Esophagus muscularis mucosa (tissue), 4 donors: ENCODE results near the gene MAGEF1. TPM values are rescaled to one million over a fixed set of nuclear protein-coding genes. Genes with fewer than 3 reads are reported as not detected.

Source experiments
- DNase-seq: peaks from one replicate; pipeline ENCODE4 v3.0.0-alpha.2; 2017; ENCODE audit errors: extremely low spot score
- H3K27ac ChIP-seq, 4 donors: fragments of 200-600 bp; sonication (generic); replicated peaks in 1 of 4; 1 replicate in 3 of 4; 2 replicates in 1 of 4; pipeline ENCODE4 v1.5.1; 2016 to 2019; ENCODE audit warnings: mild to moderate bottlenecking in 1 of 4
- H3K27me3 ChIP-seq, 4 donors: fragments of 200-600 bp; sonication (generic); one replicate each; pipeline versions ENCODE4 v1.5.1 to v1.6.0; 2016 to 2019
- H3K36me3 ChIP-seq, 4 donors: fragments of 200-600 bp; sonication (generic); one replicate each; pipeline ENCODE4 v1.5.1; 2016 to 2019
- H3K4me1 ChIP-seq, 4 donors: fragments of 200-600 bp; sonication (generic); one replicate each; pipeline ENCODE4 v1.5.1; 2016 to 2019
- H3K4me3 ChIP-seq, 4 donors: fragments of 200-600 bp; sonication (generic); 1 replicate in 2 of 4; 2 replicates in 2 of 4; pipeline ENCODE4 v1.5.1; 2016 to 2019; ENCODE audit warnings: mild to moderate bottlenecking in 4 of 4, moderate library complexity in 1 of 4
- H3K9me3 ChIP-seq, 4 donors: fragments of 200-600 bp; sonication (generic); 1 replicate in 3 of 4; 2 replicates in 1 of 4; pipeline ENCODE4 v1.5.1; 2016 to 2019
- CTCF ChIP-seq, 3 experiments: fragments of 200-600 bp in 2 of 3; fragments of 450-650 bp in 1 of 3; sonication (generic) in 2 of 3; IDR thresholded peaks; one replicate each; pipeline ENCODE4 v1.5.1; 2017 to 2019; ENCODE audit warnings: antibody characterized with exemption in 3 of 3, mild to moderate bottlenecking in 2 of 3, moderate library complexity in 1 of 3
- EP300 ChIP-seq: sonication (generic); formaldehyde crosslinking; IDR thresholded peaks from one replicate; pipeline ENCODE4 v1.6.1; 2017; ENCODE audit warnings: antibody characterized with exemption
- POLR2A ChIP-seq: fragments of 450-650 bp; IDR thresholded peaks from one replicate; pipeline ENCODE4 v1.6.1; 2017; ENCODE audit warnings: antibody characterized with exemption, moderate library complexity, mild to moderate bottlenecking, low read depth
- POLR2AphosphoS5 ChIP-seq, 2 donors: sonication (generic); formaldehyde crosslinking; IDR thresholded peaks; one replicate each; pipeline ENCODE4 v1.6.1; 2017; ENCODE audit warnings: antibody characterized with exemption in 2 of 2
- WGBS: methylation state at CpG from one replicate; pipeline ENCODE4 v1.1.5; 2018; 5-methylcytosine and 5-hydroxymethylcytosine counted together
- intact Hi-C: fragments of 100-400 bp; cut with DNase I; formaldehyde crosslinking; loops from one replicate; pipeline ENCODE4 v1.15.1; 2023
- total RNA-seq, 4 donors: library from RNA; depleted of rRNA; stranded (reverse); fragments of >200 nt; gene quantifications; one replicate each; pipeline versions ENCODE4 v1.1.0 to v1.2.1, GENCODE V29; 2016

Gene MAGEF1
- total RNA-seq = 10 to 100 TPM; 23.5 to 50.9 (median 34.1) TPM

- intact Hi-C loops = no loop called here
- H3K4me1 ChIP-seq = peaks cover 36 to 49% (median 41%) of the 10 kb centered on the region in 4 donors
- DNase-seq = peak; percentile 93
- H3K27ac ChIP-seq = peak within 1 kb of the TSS; percentile 92 to 96 (median 94)
- TF ChIP-seq POLR2AphosphoS5 (IDR thresholded peaks at IDR 0.05) (peak; percentile 58 to 89), EP300 (no peak), CTCF (IDR thresholded peaks at IDR 0.05) (peak in 1 of 3 experiments; percentile 6)
- H3K4me3 ChIP-seq = peak within 1 kb of the TSS; percentile 76 to 95 (median 89)
- H3K36me3 ChIP-seq = peaks cover 0 to 6% (median 0%) of the 10 kb centered on the region in 4 donors
- H3K9me3 ChIP-seq = no peaks in the 10 kb centered on the region
- no peaks in the 10 kb centered on the region for H3K27me3 ChIP-seq
- WGBS = 0% methylated on average over 19 of the region's 67 CpGs
Observed at GRCh38 chr3:184711493-184712247, at the start of gene MAGEF1. Gene MAGEF1, minus strand, starts transcription at chr3:184712064. Its CDS starts 243 bp downstream, at chr3:184711821.

GRCh38 chr3:184761075-184761841 is 49.4 kb upstream of the MAGEF1 start:
- intact Hi-C loops = no loop called here
- no peak for DNase-seq
- TF ChIP-seq EP300 (no peak), POLR2AphosphoS5 (IDR thresholded peaks at IDR 0.05) (no peak), CTCF (IDR thresholded peaks at IDR 0.05) (no peak), POLR2A (no peak)
- peaks cover 7 to 35% (median 30%) of the 10 kb centered on the region in 4 donors for H3K4me1 ChIP-seq
- 50% methylated on average over 13 of the region's 13 CpGs for WGBS
- no peaks in the 10 kb centered on the region for H3K36me3 ChIP-seq
- no peak overlapping the region for H3K4me3 ChIP-seq
- H3K27ac ChIP-seq = no peak overlapping the region
- H3K27me3 ChIP-seq = no peaks in the 10 kb centered on the region
- no peaks in the 10 kb centered on the region for H3K9me3 ChIP-seq

- WGBS = 79% methylated on average over 8 of the region's 8 CpGs
- intact Hi-C loops = no loop called here
- no peak for TF ChIP-seq POLR2AphosphoS5 (IDR thresholded peaks at IDR 0.05)
- no peak for TF ChIP-seq POLR2A
- TF ChIP-seq EP300 = no peak
- TF ChIP-seq CTCF (IDR thresholded peaks at IDR 0.05) = no peak
- no peaks in the 10 kb centered on the region for H3K27me3 ChIP-seq
- H3K4me3 ChIP-seq = no peak overlapping the region
- no peak for DNase-seq
- no peaks in the 10 kb centered on the region for H3K36me3 ChIP-seq
- H3K4me1 ChIP-seq = peaks cover 7 to 42% (median 37%) of the 10 kb centered on the region in 4 donors
- H3K27ac ChIP-seq = no peak overlapping the region
- no peaks in the 10 kb centered on the region for H3K9me3 ChIP-seq
Observed at GRCh38 chr3:184760337-184761074, 48.6 kb upstream of the MAGEF1 start.

GRCh38 chr3:184759666-184760200 is 47.9 kb upstream of the MAGEF1 start:
- Histone ChIP-seq H3K4me1 (peaks cover 7 to 44% (median 39%) of the 10 kb centered on the region in 4 donors), H3K27ac (no peak overlapping the region), H3K9me3 (no peaks in the 10 kb centered on the region), H3K4me3 (no peak overlapping the region), H3K27me3 (no peaks in the 10 kb centered on the region), H3K36me3 (no peaks in the 10 kb centered on the region)
- 83% methylated on average over 14 of the region's 14 CpGs for WGBS
- intact Hi-C loops = no loop called here
- TF ChIP-seq POLR2AphosphoS5 (IDR thresholded peaks at IDR 0.05) = no peak
- TF ChIP-seq CTCF (IDR thresholded peaks at IDR 0.05) = no peak
- TF ChIP-seq EP300 = no peak
- TF ChIP-seq POLR2A = no peak
- DNase-seq = no peak
